K562 (cell line): ENCODE data around the gene ODC1.

ENCODE experiments used
- ASH1L ChIP-seq: fragments of 450-650 bp; IDR thresholded peaks from 2 replicates; pipeline ENCODE4 v1.6.1; 2018; ENCODE audit warnings: borderline replicate concordance, mild to moderate bottlenecking, low read depth; ENCODE audit not compliant: partially characterized antibody
- EZH2 ChIP-seq: IDR thresholded peaks from 2 replicates; pipeline ENCODE4 v1.6.1; 2012; ENCODE audit warnings: low read depth, mild to moderate bottlenecking, inconsistent platforms, low read length, borderline replicate concordance
- HINFP ChIP-seq: fragments of 450-650 bp; conservative IDR thresholded peaks from 2 replicates; pipeline ENCODE4 v1.6.1; 2016; ENCODE audit warnings: missing genetic modification characterization, low read depth, mild to moderate bottlenecking, control low read depth, missing compliant biosample characterization
- LARP7 ChIP-seq: fragments of 450-650 bp; IDR thresholded peaks from 2 replicates; pipeline ENCODE4 v1.6.1; 2016
- SP2 ChIP-seq: IDR thresholded peaks from 2 replicates; pipeline ENCODE4 v1.6.1; 2011; ENCODE audit warnings: mild to moderate bottlenecking, low read depth, low read length, moderate library complexity; ENCODE audit not compliant: poor library complexity, severe bottlenecking; ENCODE audit errors: extremely low read depth
- ZBTB33 ChIP-seq: sonication (generic); formaldehyde crosslinking; IDR thresholded peaks from 2 replicates; pipeline ENCODE4 v1.8.1; 2023; ENCODE audit warnings: mild to moderate bottlenecking, missing genetic modification reagents

- TF ChIP-seq HINFP (tag) (no peak), ASH1L (no peak), ZBTB33 (peak; percentile 55), SP2 (no peak), LARP7 (no peak), EZH2 (no peak)
Measured at GRCh38 chr2:10408649-10409579, 39.2 kb downstream of the ODC1 start.
